IMR-90 (cell line): ENCODE measurements around the gene MAJIN. TPM values are rescaled to one million over a fixed set of nuclear protein-coding genes. Genes with fewer than 3 reads are reported as not detected.

ENCODE experiments used
- ATAC-seq: fragments of 200-7000 bp; cut with Tn5 transposase; 2 replicates; pipeline ENCODE4 v1.9.1; 2020; ENCODE audit warnings: low read depth, mild to moderate bottlenecking, moderate library complexity
- BruUV-seq: library from RNA; stranded (reverse); fragments of 400-500 nt; replicated peaks from 2 replicates; lab custom pipeline; 2021; lab: Mats Ljungman, UMichigan
- CTCF ChIA-PET: fragments of 300-600 bp; formaldehyde crosslinking; extraction: SDS; loops from one replicate; lab custom pipeline; 2021; ENCODE audit warnings: antibody characterized with exemption; lab: Yijun Ruan, JAX
- POLR2A ChIA-PET: fragments of 300-600 bp; sonication (Branson Sonifier 250); formaldehyde crosslinking; loops from one replicate; lab custom pipeline; 2022; ENCODE audit warnings: antibody characterized with exemption; ENCODE audit not compliant: unreplicated experiment; lab: Charles Lee
- DNase-seq: peaks from one replicate; pipeline ENCODE4 v3.0.0; 2013
- H2AFZ ChIP-seq: replicated peaks from 2 replicates; pipeline ENCODE3; 2013; ENCODE audit warnings: low read length, mild to moderate bottlenecking; ENCODE audit not compliant: poor library complexity
- H2AK5ac ChIP-seq: 2 replicates; pipeline ENCODE4 v1.6.1; 2013; ENCODE audit warnings: low read depth, low read length, inconsistent platforms
- H2AK9ac ChIP-seq: replicated peaks from 2 replicates; pipeline ENCODE3; 2013; ENCODE audit warnings: mild to moderate bottlenecking, low read depth, low read length, moderate library complexity; ENCODE audit not compliant: poor library complexity
- H2BK120ac ChIP-seq: 2 replicates; pipeline ENCODE4 v1.6.1; 2013; ENCODE audit warnings: low read depth, low read length, inconsistent platforms
- H2BK15ac ChIP-seq: 3 replicates; pipeline ENCODE4 v1.6.1; 2013; ENCODE audit warnings: low read depth, low read length, inconsistent platforms
- H2BK20ac ChIP-seq: 2 replicates; pipeline ENCODE4 v1.6.1; 2013; ENCODE audit warnings: low read depth, mild to moderate bottlenecking, inconsistent platforms, low read length, moderate library complexity
- H2BK5ac ChIP-seq: 2 replicates; pipeline ENCODE4 v1.6.1; 2013; ENCODE audit warnings: mild to moderate bottlenecking, low read depth, low read length, inconsistent platforms; ENCODE audit not compliant: poor library complexity, severe bottlenecking
- H3K14ac ChIP-seq: replicated peaks from 2 replicates; pipeline ENCODE4 v1.6.1; 2013; ENCODE audit warnings: low read depth, low read length, inconsistent platforms
- H3K18ac ChIP-seq: 2 replicates; pipeline ENCODE4 v1.6.1; 2013; ENCODE audit warnings: low read depth, low read length, control low read depth
- H3K23ac ChIP-seq: 2 replicates; pipeline ENCODE4 v1.6.1; 2013; ENCODE audit warnings: low read depth, low read length, inconsistent platforms
- H3K27ac ChIP-seq: 2 replicates; pipeline ENCODE4 v1.5.1; 2013; ENCODE audit warnings: mild to moderate bottlenecking, control low read depth, low read length; ENCODE audit not compliant: insufficient read depth
- H3K27me3 ChIP-seq: 2 replicates; pipeline ENCODE4 v1.6.1; 2013; ENCODE audit warnings: low read length; ENCODE audit not compliant: control insufficient read depth, insufficient read depth
- H3K36me3 ChIP-seq: 2 replicates; pipeline ENCODE4 v1.6.1; 2013; ENCODE audit warnings: low read length, mixed read lengths; ENCODE audit not compliant: control insufficient read depth, insufficient read depth
- H3K4ac ChIP-seq: 2 replicates; pipeline ENCODE4 v1.6.1; 2013; ENCODE audit warnings: low read depth, low read length, inconsistent platforms
- H3K4me1 ChIP-seq: 2 replicates; pipeline ENCODE4 v1.6.1; 2013; ENCODE audit warnings: low read length, mixed read lengths; ENCODE audit not compliant: control insufficient read depth, insufficient read depth
- H3K4me2 ChIP-seq: 2 replicates; pipeline ENCODE4 v1.6.1; 2013; ENCODE audit warnings: low read depth, mild to moderate bottlenecking, control low read depth, low read length, moderate library complexity
- H3K4me3 ChIP-seq: 2 replicates; pipeline ENCODE4 v1.5.1; 2013; ENCODE audit warnings: low read depth, mild to moderate bottlenecking, control low read depth, low read length, moderate library complexity; ENCODE audit not compliant: insufficient read depth
- H3K56ac ChIP-seq: 2 replicates; pipeline ENCODE4 v1.6.1; 2013; ENCODE audit warnings: low read length, inconsistent platforms; ENCODE audit not compliant: insufficient read depth; ENCODE audit errors: extremely low read depth
- H3K79me1 ChIP-seq, 2 experiments: 2 replicates each; pipeline ENCODE4 v1.6.1; 2013; ENCODE audit warnings: low read length in 2 of 2, inconsistent platforms in 1 of 2, low read depth in 1 of 2
- H3K9ac ChIP-seq: 2 replicates; pipeline ENCODE4 v1.6.1; 2013; ENCODE audit warnings: low read depth, low read length, control low read depth
- H3K9me1 ChIP-seq: 2 replicates; pipeline ENCODE4 v1.6.1; 2013; ENCODE audit warnings: low read length, inconsistent platforms; ENCODE audit not compliant: insufficient read depth
- H3K9me3 ChIP-seq: 2 replicates; pipeline ENCODE4 v1.6.1; 2013; ENCODE audit warnings: low read length; ENCODE audit not compliant: control insufficient read depth, insufficient read depth
- H4K20me1 ChIP-seq: 2 replicates; pipeline ENCODE4 v1.6.1; 2013; ENCODE audit warnings: low read length, inconsistent platforms; ENCODE audit not compliant: insufficient read depth
- H4K5ac ChIP-seq: 2 replicates; pipeline ENCODE4 v1.6.1; 2013; ENCODE audit warnings: mild to moderate bottlenecking, low read depth, low read length, control low read depth
- H4K8ac ChIP-seq, 2 experiments: 2 replicates each; pipeline ENCODE4 v1.6.1; 2013; ENCODE audit warnings: low read depth in 2 of 2, low read length in 2 of 2, control low read depth in 1 of 2, inconsistent platforms in 1 of 2
- H4K91ac ChIP-seq: 2 replicates; pipeline ENCODE4 v1.6.1; 2013; ENCODE audit warnings: low read depth, low read length, inconsistent platforms; ENCODE audit not compliant: insufficient read depth
- CHD1 ChIP-seq: IDR thresholded peaks from 2 replicates; pipeline ENCODE4 v1.6.1; 2012; ENCODE audit warnings: low read depth, low read length, improper control_type of control experiment
- MXI1 ChIP-seq: IDR thresholded peaks from 2 replicates; pipeline ENCODE4 v1.6.1; 2012; ENCODE audit warnings: low read depth, mild to moderate bottlenecking, low read length, moderate library complexity, borderline replicate concordance
- NFE2L2 ChIP-seq: fragments of 150-350 bp; IDR thresholded peaks from 2 replicates; pipeline ENCODE4 v1.6.1; 2016; ENCODE audit warnings: low read depth, mild to moderate bottlenecking, low read length
- WGBS, 2 experiments: methylation state at CpG; one replicate each; pipeline versions ENCODE4 v1.1.5 to v1.1.7; 2013; ENCODE audit warnings: missing lambda C conversion rate in 2 of 2; ENCODE audit not compliant: insufficient read length in 1 of 2; ENCODE audit errors: extremely low coverage in 2 of 2; 5-methylcytosine and 5-hydroxymethylcytosine counted together
- dilution Hi-C: fragments of 300-500 bp; cut with HindIII; formaldehyde crosslinking; loops from one replicate; pipeline ENCODE4 v1.14.3; 2018; ENCODE audit warnings: low sequenced_read_pairs; ENCODE audit not compliant: unreplicated experiment
- in situ Hi-C: fragments of 300-500 bp; cut with MboI; formaldehyde crosslinking; loops from 3 replicates; pipeline ENCODE4 v1.14.3; 2019; ENCODE audit warnings: low sequenced_read_pairs, inconsistent platforms, mixed read lengths
- intact Hi-C: fragments of 100-400 bp; cut with micrococcal nuclease; formaldehyde crosslinking; loops from 2 replicates; pipeline ENCODE4 v1.10.0; 2022
- polyA plus RNA-seq, 3 experiments: library from polyadenylated mRNA; depleted of rRNA; stranded (reverse); fragments of >200 nt; gene quantifications; 2 replicates each; pipeline ENCODE4 v1.2.3, GENCODE V29; 2012; ENCODE audit warnings: low replicate concordance in 1 of 3
- total RNA-seq: library from RNA; depleted of rRNA; stranded (reverse); fragments of >200 nt; gene quantifications from 2 replicates; pipeline ENCODE4 v1.2.3, GENCODE V29; 2012
- TF ChIP-seq, protein P1 (sequence below): conservative IDR thresholded peaks from 2 replicates; pipeline ENCODE4 v1.5.1; 2012; ENCODE audit warnings: mild to moderate bottlenecking, low read depth, low read length, improper control_type of control experiment

MAJIN gene
- total and polyA plus RNA-seq, 2 of the 4 experiments (the other 2 are of a cell fraction): not detected

- Histone ChIP-seq H3K79me1 (no peaks in the 10 kb centered on the region), H3K36me3 (peaks cover 74% of the 10 kb centered on the region)
- no TSS peak for BruUV-seq
Observed at GRCh38 chr11:64905516-64906313, 66.2 kb downstream of the MAJIN start.

More at GRCh38 chr11:64905516-64906313, 66.2 kb downstream of the MAJIN start:
- Histone ChIP-seq H3K18ac (no peak overlapping the region), H4K8ac (no peak overlapping the region), H3K23ac (no peak overlapping the region), H3K9ac (no peak overlapping the region), H3K9me1 (no peaks in the 10 kb centered on the region), H3K14ac (no peak overlapping the region), H3K27me3 (no peaks in the 10 kb centered on the region), H3K4ac (no peak overlapping the region), H2AK5ac (no peak overlapping the region), H2AFZ (no peak overlapping the region), H4K5ac (no peak overlapping the region), H4K20me1 (no peaks in the 10 kb centered on the region), H4K91ac (no peak overlapping the region), H3K27ac (no peak overlapping the region), H2BK5ac (no peak overlapping the region), H3K4me1 (no peaks in the 10 kb centered on the region), H3K9me3 (no peaks in the 10 kb centered on the region), H2AK9ac (no peak overlapping the region), H2BK120ac (no peak overlapping the region), H3K4me2 (no peak overlapping the region), H2BK20ac (no peak overlapping the region), H3K4me3 (no peak overlapping the region), H2BK15ac (no peak overlapping the region), H3K56ac (no peak overlapping the region)
- CTCF ChIA-PET: no interaction called here
- 96% methylated on average over 8 of the region's 25 CpGs; no CpG with 5 or more reads in 1 of the 2 experiments for WGBS, 2 experiments
- dilution Hi-C loops (no loop called here), intact Hi-C loops (no loop called here), in situ Hi-C loops (no loop called here)
- DNase-seq (no peak), ATAC-seq (no peak)
- TF ChIP-seq CHD1 (no peak), NFE2L2 (no peak), MXI1 (no peak)
- TF ChIP-seq, protein P1, sequence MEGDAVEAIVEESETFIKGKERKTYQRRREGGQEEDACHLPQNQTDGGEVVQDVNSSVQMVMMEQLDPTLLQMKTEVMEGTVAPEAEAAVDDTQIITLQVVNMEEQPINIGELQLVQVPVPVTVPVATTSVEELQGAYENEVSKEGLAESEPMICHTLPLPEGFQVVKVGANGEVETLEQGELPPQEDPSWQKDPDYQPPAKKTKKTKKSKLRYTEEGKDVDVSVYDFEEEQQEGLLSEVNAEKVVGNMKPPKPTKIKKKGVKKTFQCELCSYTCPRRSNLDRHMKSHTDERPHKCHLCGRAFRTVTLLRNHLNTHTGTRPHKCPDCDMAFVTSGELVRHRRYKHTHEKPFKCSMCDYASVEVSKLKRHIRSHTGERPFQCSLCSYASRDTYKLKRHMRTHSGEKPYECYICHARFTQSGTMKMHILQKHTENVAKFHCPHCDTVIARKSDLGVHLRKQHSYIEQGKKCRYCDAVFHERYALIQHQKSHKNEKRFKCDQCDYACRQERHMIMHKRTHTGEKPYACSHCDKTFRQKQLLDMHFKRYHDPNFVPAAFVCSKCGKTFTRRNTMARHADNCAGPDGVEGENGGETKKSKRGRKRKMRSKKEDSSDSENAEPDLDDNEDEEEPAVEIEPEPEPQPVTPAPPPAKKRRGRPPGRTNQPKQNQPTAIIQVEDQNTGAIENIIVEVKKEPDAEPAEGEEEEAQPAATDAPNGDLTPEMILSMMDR: no peak
- POLR2A ChIA-PET: no interaction called here
